CD14-positive monocyte (primary cell): ENCODE measurements around the gene RPL10. TPM values are rescaled to one million over a fixed set of nuclear protein-coding genes. Genes with fewer than 3 reads are reported as not detected.
A peak's percentile ranks its signal among the peaks of the same experiment; 100 is the strongest.

Experiments used
- DNase-seq, 3 donors: peaks; one replicate each; pipeline ENCODE4 v3.0.0-alpha.2; 2011 to 2022
- H2AFZ ChIP-seq: 2 replicates; pipeline ENCODE4 v1.6.0; 2012; ENCODE audit warnings: mild to moderate bottlenecking, low read depth, low read length, inconsistent platforms; ENCODE audit not compliant: insufficient read depth, poor library complexity, severe bottlenecking
- H3K27ac ChIP-seq, 2 donors: 1 replicate in 1 of 2; 2 replicates in 1 of 2; pipeline ENCODE4 v1.5.1; 2012 to 2013; ENCODE audit warnings: low read length in 2 of 2, control low read depth in 1 of 2, inconsistent platforms in 1 of 2, low read depth in 1 of 2, mild to moderate bottlenecking in 1 of 2
- H3K27me3 ChIP-seq, 2 donors: one replicate each; pipeline versions ENCODE4 v1.6.0 to v1.6.1; 2011 to 2013; ENCODE audit warnings: low read length in 2 of 2; ENCODE audit not compliant: control insufficient read depth in 2 of 2, insufficient read depth in 2 of 2
- H3K36me3 ChIP-seq, 2 donors: replicated peaks in 1 of 2; 1 replicate in 1 of 2; 2 replicates in 1 of 2; pipeline versions ENCODE4 v1.5.1 to v1.6.1; 2012 to 2013; ENCODE audit warnings: low read length in 2 of 2, control low read depth in 1 of 2, inconsistent platforms in 1 of 2, mild to moderate bottlenecking in 1 of 2; ENCODE audit not compliant: insufficient read depth in 2 of 2, control insufficient read depth in 1 of 2
- H3K4me1 ChIP-seq, 2 donors: 1 replicate in 1 of 2; 2 replicates in 1 of 2; pipeline versions ENCODE4 v1.5.1 to v1.6.1; 2012 to 2013; ENCODE audit warnings: low read length in 2 of 2, control low read depth in 1 of 2, inconsistent platforms in 1 of 2, mild to moderate bottlenecking in 1 of 2, moderate library complexity in 1 of 2; ENCODE audit not compliant: insufficient read depth in 2 of 2, control insufficient read depth in 1 of 2
- H3K4me2 ChIP-seq: replicated peaks from 2 replicates; pipeline ENCODE3; 2012; ENCODE audit warnings: low read length, moderate library complexity, mild to moderate bottlenecking; ENCODE audit not compliant: poor library complexity, severe bottlenecking; ENCODE audit errors: extremely low read depth
- H3K4me3 ChIP-seq, 3 experiments: fragments of 200-600 bp in 1 of 3; sonication (generic) in 1 of 3; replicated peaks in 1 of 3; 1 replicate in 2 of 3; 2 replicates in 1 of 3; pipeline ENCODE4 v1.5.1; 2011 to 2013; ENCODE audit warnings: low read length in 3 of 3, mild to moderate bottlenecking in 3 of 3, control low read depth in 2 of 3, low read depth in 2 of 3, inconsistent platforms in 1 of 3, moderate library complexity in 1 of 3
- H3K79me2 ChIP-seq: 2 replicates; pipeline ENCODE4 v1.6.0; 2012; ENCODE audit warnings: mild to moderate bottlenecking, control low read depth, inconsistent platforms, low read length, moderate library complexity; ENCODE audit not compliant: insufficient read depth
- H3K9ac ChIP-seq: 2 replicates; pipeline ENCODE4 v1.6.0; 2017; ENCODE audit warnings: low read length, mild to moderate bottlenecking; ENCODE audit not compliant: insufficient read depth, poor library complexity, severe bottlenecking
- H3K9me3 ChIP-seq, 2 donors: replicated peaks in 1 of 2; 1 replicate in 1 of 2; 2 replicates in 1 of 2; pipeline versions ENCODE4 v1.5.1 to v1.6.1; 2012 to 2013; ENCODE audit warnings: low read length in 2 of 2, control low read depth in 1 of 2; ENCODE audit not compliant: control insufficient read depth in 1 of 2, insufficient read depth in 1 of 2
- H4K20me1 ChIP-seq: 2 replicates; pipeline ENCODE4 v1.6.0; 2012; ENCODE audit warnings: mild to moderate bottlenecking, low read length, control low read depth, moderate library complexity; ENCODE audit not compliant: insufficient read depth
- H3K27ac Mint-ChIP-seq, 7 donors: one replicate each; pipeline ENCODE4 v1.8.0; 2020; ENCODE audit warnings: mild to moderate bottlenecking in 7 of 7, mixed read lengths in 7 of 7, moderate library complexity in 6 of 7, inconsistent platforms in 2 of 7
- H3K27me3 Mint-ChIP-seq, 3 donors: one replicate each; pipeline ENCODE4 v1.8.0; 2021 to 2022; ENCODE audit warnings: low read depth in 3 of 3, mild to moderate bottlenecking in 3 of 3, mixed read lengths in 3 of 3, moderate library complexity in 3 of 3, inconsistent platforms in 1 of 3
- H3K36me3 Mint-ChIP-seq, 2 donors: one replicate each; pipeline ENCODE4 v1.8.0; 2020; ENCODE audit warnings: mixed read lengths in 2 of 2, inconsistent platforms in 1 of 2, mild to moderate bottlenecking in 1 of 2
- H3K4me1 Mint-ChIP-seq: one replicate; pipeline ENCODE4 v1.8.0; 2020; ENCODE audit warnings: mild to moderate bottlenecking, mixed read lengths
- H3K4me3 Mint-ChIP-seq, 2 donors: one replicate each; pipeline ENCODE4 v1.8.0; 2020; ENCODE audit warnings: mild to moderate bottlenecking in 2 of 2, mixed read lengths in 2 of 2, moderate library complexity in 1 of 2
- H3K9me3 Mint-ChIP-seq, 7 donors: one replicate each; pipeline ENCODE4 v1.8.0; 2020 to 2022; ENCODE audit warnings: mixed read lengths in 7 of 7, mild to moderate bottlenecking in 6 of 7, moderate library complexity in 6 of 7, inconsistent platforms in 2 of 7
- WGBS: methylation state at CpG from one replicate; pipeline ENCODE4 v1.1.5; 2013; ENCODE audit warnings: missing lambda C conversion rate; ENCODE audit not compliant: insufficient coverage; 5-methylcytosine and 5-hydroxymethylcytosine counted together
- intact Hi-C, 2 donors: fragments of 100-400 bp; cut with micrococcal nuclease; formaldehyde crosslinking; loops; one replicate each; pipeline versions ENCODE4 v1.15.0 to v1.15.1; 2023
- polyA plus RNA-seq, 3 donors: library from polyadenylated mRNA; depleted of rRNA in 1 of 3; unstranded in 2 of 3; stranded (reverse) in 1 of 3; fragments of 300-500 nt in 2 of 3; fragments of >200 nt in 1 of 3; fragmentation: Illumina TruSeq in 2 of 3; gene quantifications; 1 replicate in 2 of 3; 2 replicates in 1 of 3; pipeline ENCODE4 v1.2.3, GENCODE V29; 2012 to 2021
- TF ChIP-seq, protein P1 (sequence below): fragments of 200-600 bp; IDR thresholded peaks from one replicate; pipeline ENCODE4 v1.8.0; 2022; ENCODE audit warnings: antibody characterized with exemption, mild to moderate bottlenecking

The RPL10 gene
- polyA plus RNA-seq, 3 donors, result 1,536 to 5,639 (median 1,724) TPM

GRCh38 chrX:154443479-154443910, 45.3 kb downstream of the RPL10 start:
- H3K27ac ChIP-seq, result peak overlapping the region; percentile 23 to 70
- peak overlapping the region; percentile 80 for H3K4me2 ChIP-seq
- intact Hi-C loops, result loop anchor here in 1 of 2 donors (5.0 kb wide), 1 partner anchor 34 kb away; the partner anchor contains the start of gene LAGE3
- Mint-ChIP-seq H3K4me3 (peak overlapping the region; percentile 37 to 67), H3K9me3 (peaks cover 0 to 6% (median 0%) of the 10 kb centered on the region in 7 donors), H3K27me3 (peaks cover 0 to 13% (median 0%) of the 10 kb centered on the region in 3 donors), H3K4me1 (peaks cover 13% of the 10 kb centered on the region), H3K36me3 (peaks cover 49 to 70% of the 10 kb centered on the region in 2 donors), H3K27ac (peak overlapping the region; percentile 81 to 90 (median 85))
- no peak for DNase-seq
- peaks cover 0 to under 1% of the 10 kb centered on the region in 2 donors for H3K9me3 ChIP-seq
- no peaks in the 10 kb centered on the region for H3K27me3 ChIP-seq
- peaks cover 24% of the 10 kb centered on the region for H4K20me1 ChIP-seq
- peak overlapping the region in 2 of 3 experiments; percentile 21 to 63 for H3K4me3 ChIP-seq
- peak overlapping the region; percentile 59 for H2AFZ ChIP-seq
- TF ChIP-seq, protein P1, sequence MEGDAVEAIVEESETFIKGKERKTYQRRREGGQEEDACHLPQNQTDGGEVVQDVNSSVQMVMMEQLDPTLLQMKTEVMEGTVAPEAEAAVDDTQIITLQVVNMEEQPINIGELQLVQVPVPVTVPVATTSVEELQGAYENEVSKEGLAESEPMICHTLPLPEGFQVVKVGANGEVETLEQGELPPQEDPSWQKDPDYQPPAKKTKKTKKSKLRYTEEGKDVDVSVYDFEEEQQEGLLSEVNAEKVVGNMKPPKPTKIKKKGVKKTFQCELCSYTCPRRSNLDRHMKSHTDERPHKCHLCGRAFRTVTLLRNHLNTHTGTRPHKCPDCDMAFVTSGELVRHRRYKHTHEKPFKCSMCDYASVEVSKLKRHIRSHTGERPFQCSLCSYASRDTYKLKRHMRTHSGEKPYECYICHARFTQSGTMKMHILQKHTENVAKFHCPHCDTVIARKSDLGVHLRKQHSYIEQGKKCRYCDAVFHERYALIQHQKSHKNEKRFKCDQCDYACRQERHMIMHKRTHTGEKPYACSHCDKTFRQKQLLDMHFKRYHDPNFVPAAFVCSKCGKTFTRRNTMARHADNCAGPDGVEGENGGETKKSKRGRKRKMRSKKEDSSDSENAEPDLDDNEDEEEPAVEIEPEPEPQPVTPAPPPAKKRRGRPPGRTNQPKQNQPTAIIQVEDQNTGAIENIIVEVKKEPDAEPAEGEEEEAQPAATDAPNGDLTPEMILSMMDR, result no peak
- H3K36me3 ChIP-seq, result peaks cover 43 to 44% of the 10 kb centered on the region in 2 donors
- WGBS, result 0% methylated on average over 4 of the region's 10 CpGs
- H3K9ac ChIP-seq, result peak overlapping the region; percentile 50
- peaks cover 16 to 23% of the 10 kb centered on the region in 2 donors for H3K4me1 ChIP-seq
- peaks cover 31% of the 10 kb centered on the region for H3K79me2 ChIP-seq

- H3K9me3 ChIP-seq, result no peaks in the 10 kb centered on the region
- peak within 1 kb of the TSS; percentile 68 to 84 for H3K4me3 Mint-ChIP-seq
- 2% methylated on average over 82 of the region's 94 CpGs for WGBS
- peaks cover 0 to 13% (median 0%) of the 10 kb centered on the region in 3 donors for H3K27me3 Mint-ChIP-seq
- H3K36me3 ChIP-seq, result peaks cover 44 to 49% of the 10 kb centered on the region in 2 donors
- peak within 1 kb of the TSS; percentile 25 to 75 for H3K27ac ChIP-seq
- H3K27me3 ChIP-seq, result no peaks in the 10 kb centered on the region
- TF ChIP-seq, protein P1, result no peak
- H3K4me1 ChIP-seq, result peaks cover 15 to 20% of the 10 kb centered on the region in 2 donors
- DNase-seq, result peak; percentile 69 to 79 (median 72)
- intact Hi-C loops, result loop anchor here in 1 of 2 donors (5.0 kb wide), 1 partner anchor 33 kb away; the partner anchor contains the start of gene LAGE3
- H3K4me3 ChIP-seq, result peak within 1 kb of the TSS; percentile 39 to 71 (median 46)
- peaks cover 0 to 6% (median 0%) of the 10 kb centered on the region in 7 donors for H3K9me3 Mint-ChIP-seq
- H3K4me1 Mint-ChIP-seq, result peaks cover 10% of the 10 kb centered on the region
- peak within 1 kb of the TSS; percentile 81 to 90 (median 88) for H3K27ac Mint-ChIP-seq
- H3K4me2 ChIP-seq, result peak within 1 kb of the TSS; percentile 80
- peak within 1 kb of the TSS; percentile 69 for H3K9ac ChIP-seq
- H4K20me1 ChIP-seq, result peaks cover 20% of the 10 kb centered on the region
- H3K36me3 Mint-ChIP-seq, result peaks cover 53 to 68% of the 10 kb centered on the region in 2 donors
- H2AFZ ChIP-seq, result peak within 1 kb of the TSS; percentile 59
- H3K79me2 ChIP-seq, result peaks cover 25% of the 10 kb centered on the region
These were observed 46.0 kb downstream of the RPL10 start, which contains the start of gene FAM50A for GRCh38 chrX:154443992-154444754. Gene FAM50A, plus strand, starts transcription at chrX:154444141. Its CDS starts 95 bp downstream, at chrX:154444236.
